Measurements from ENCODE around the gene SUSD1.

GRCh38 chr9:112087506-112087905, 87.6 kb downstream of the SUSD1 start:
- TF ChIP-seq CTCF (IDR thresholded peaks at IDR 0.05): no peak
- TF ChIP-seq POLR2AphosphoS5 (IDR thresholded peaks at IDR 0.05): no peak

Data from upper lobe of left lung (tissue), 4 donors.